Skeletal muscle tissue (tissue), 4 donors: ENCODE measurements around the gene GPN1. TPM values are rescaled to one million over a fixed set of nuclear protein-coding genes. Genes with fewer than 3 reads are reported as not detected.
A peak's percentile ranks its signal among the peaks of the same experiment; 100 is the strongest.

Experiments
- H3K27ac ChIP-seq: one replicate; pipeline ENCODE4 v1.7.0; 2013; ENCODE audit warnings: mild to moderate bottlenecking, low read depth, low read length, inconsistent platforms
- H3K27me3 ChIP-seq, 3 donors: one replicate each; pipeline ENCODE4 v1.7.0; 2013; ENCODE audit warnings: low read length in 3 of 3; ENCODE audit not compliant: control insufficient read depth in 3 of 3, insufficient read depth in 3 of 3
- H3K36me3 ChIP-seq, 3 donors: one replicate each; pipeline ENCODE4 v1.7.0; 2013; ENCODE audit warnings: low read length in 3 of 3; ENCODE audit not compliant: control insufficient read depth in 3 of 3, insufficient read depth in 3 of 3
- H3K4me1 ChIP-seq, 3 donors: one replicate each; pipeline ENCODE4 v1.7.0; 2013; ENCODE audit warnings: low read length in 3 of 3, mild to moderate bottlenecking in 3 of 3; ENCODE audit not compliant: control insufficient read depth in 3 of 3, insufficient read depth in 3 of 3
- H3K4me3 ChIP-seq, 3 donors: one replicate each; pipeline ENCODE4 v1.7.0; 2013; ENCODE audit warnings: low read length in 3 of 3
- H3K9ac ChIP-seq, 3 donors: one replicate each; pipeline ENCODE4 v1.7.0; 2013; ENCODE audit warnings: low read length in 3 of 3, mild to moderate bottlenecking in 3 of 3, moderate library complexity in 2 of 3, low read depth in 1 of 3
- H3K9me3 ChIP-seq, 3 donors: one replicate each; pipeline ENCODE4 v1.7.0; 2013; ENCODE audit warnings: low read length in 3 of 3; ENCODE audit not compliant: control insufficient read depth in 3 of 3
- total RNA-seq: library from RNA; depleted of rRNA; stranded (reverse); fragments of >200 nt; gene quantifications from one replicate; pipeline ENCODE4 v1.2.3, GENCODE V29; 2014
- donor health status: Osteomylitis.

Gene GPN1
- total RNA-seq, 1 donor from 2014 or later = 30.3 TPM

DNA sequence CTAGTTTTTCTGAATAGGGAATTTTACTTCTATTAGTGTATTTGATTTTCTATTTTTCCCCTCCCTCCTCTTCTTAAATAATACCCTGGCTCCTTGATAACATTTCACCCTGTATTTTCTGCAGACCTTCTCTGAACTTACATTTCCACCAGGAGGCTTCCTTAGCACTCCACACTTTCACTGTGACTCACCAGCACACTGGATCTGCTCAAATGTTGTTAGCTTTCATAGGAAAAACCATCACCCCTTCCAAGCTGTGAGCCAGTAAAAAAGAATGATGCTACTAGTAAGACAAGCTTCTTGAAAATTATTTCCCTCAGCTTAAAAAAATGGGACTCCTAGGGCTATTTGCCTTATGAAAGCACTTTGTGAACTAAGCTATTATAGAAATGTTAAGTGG lies 18.4 kb downstream of the GPN1 start:
- Histone ChIP-seq H3K9ac (no peak overlapping the region), H3K9me3 (no peaks in the 10 kb centered on the region), H3K4me3 (no peak overlapping the region), H3K27me3 (no peaks in the 10 kb centered on the region), H3K27ac (no peak overlapping the region), H3K4me1 (no peaks in the 10 kb centered on the region), H3K36me3 (peaks cover 34 to 57% (median 50%) of the 10 kb centered on the region in 3 donors)

DNA sequence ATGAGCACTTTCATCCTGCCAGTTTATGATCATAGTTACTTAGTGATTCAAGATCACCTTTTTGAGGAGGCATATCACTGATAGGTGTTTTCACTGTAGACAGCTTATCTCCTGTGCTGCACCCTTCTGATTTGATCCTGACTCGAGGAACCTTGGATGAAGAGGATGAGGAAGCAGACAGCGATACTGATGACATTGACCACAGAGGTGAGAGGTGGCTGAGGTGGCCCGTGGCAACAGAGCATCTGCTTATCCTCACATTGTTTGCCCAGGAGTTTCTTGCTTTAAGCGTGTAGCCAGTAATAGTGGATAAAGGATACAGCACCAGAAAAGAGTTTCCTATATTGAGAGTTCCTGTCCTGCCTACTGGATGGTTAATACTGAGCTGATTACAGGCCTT lies 18.9 kb downstream of the GPN1 start:
- H3K9ac ChIP-seq = no peak overlapping the region
- peaks cover 35 to 60% (median 54%) of the 10 kb centered on the region in 3 donors for H3K36me3 ChIP-seq
- no peaks in the 10 kb centered on the region for H3K9me3 ChIP-seq
- H3K27ac ChIP-seq = no peak overlapping the region
- H3K27me3 ChIP-seq = no peaks in the 10 kb centered on the region
- no peak overlapping the region for H3K4me3 ChIP-seq
- H3K4me1 ChIP-seq = no peaks in the 10 kb centered on the region

GRCh38 chr2:27651056-27651455 lies 22.2 kb downstream of the GPN1 start:
- Histone ChIP-seq H3K36me3 (peaks cover 52 to 84% (median 70%) of the 10 kb centered on the region in 3 donors), H3K4me3 (no peak overlapping the region)

DNA sequence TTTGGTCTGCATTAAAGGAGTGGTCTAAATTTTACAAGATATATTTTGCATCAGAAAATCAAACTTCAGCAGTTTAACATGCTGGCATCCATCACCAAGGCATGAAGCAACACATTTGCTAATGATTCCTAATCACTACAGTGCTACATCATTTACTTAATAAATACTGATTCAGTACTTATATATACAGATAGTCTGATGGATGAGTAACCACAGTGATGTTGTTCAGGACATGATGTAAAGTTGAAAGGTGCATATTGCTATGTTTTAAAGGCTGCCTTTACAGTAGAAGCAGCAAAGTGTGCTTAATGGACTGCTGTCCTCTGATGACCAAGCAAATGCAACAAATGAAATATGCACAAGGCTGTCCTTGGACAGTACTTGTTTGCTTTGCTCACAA lies 23.5 kb downstream of the GPN1 start:
- H3K4me1 ChIP-seq = no peaks in the 10 kb centered on the region
- H3K36me3 ChIP-seq = peaks cover 57 to 88% (median 77%) of the 10 kb centered on the region in 3 donors
- no peak overlapping the region for H3K4me3 ChIP-seq

More at GRCh38 chr2:27651056-27651455, 22.2 kb downstream of the GPN1 start:
- H3K4me1 ChIP-seq = no peaks in the 10 kb centered on the region
- no peak overlapping the region for H3K9ac ChIP-seq
- H3K27ac ChIP-seq = no peak overlapping the region
- no peaks in the 10 kb centered on the region for H3K27me3 ChIP-seq
- H3K9me3 ChIP-seq = no peaks in the 10 kb centered on the region

GRCh38 chr2:27652790-27653189 lies 23.9 kb downstream of the GPN1 start:
- peaks cover 57 to 88% (median 77%) of the 10 kb centered on the region in 3 donors for H3K36me3 ChIP-seq
- H3K4me1 ChIP-seq = no peaks in the 10 kb centered on the region
- no peaks in the 10 kb centered on the region for H3K9me3 ChIP-seq
- H3K27me3 ChIP-seq = no peaks in the 10 kb centered on the region
- no peak overlapping the region for H3K4me3 ChIP-seq
- H3K9ac ChIP-seq = no peak overlapping the region
- no peak overlapping the region for H3K27ac ChIP-seq

More for the DNA sequence above, 23.5 kb downstream of the GPN1 start:
- H3K27ac ChIP-seq = no peak overlapping the region
- H3K9ac ChIP-seq = no peak overlapping the region
- no peaks in the 10 kb centered on the region for H3K9me3 ChIP-seq
- no peaks in the 10 kb centered on the region for H3K27me3 ChIP-seq

DNA sequence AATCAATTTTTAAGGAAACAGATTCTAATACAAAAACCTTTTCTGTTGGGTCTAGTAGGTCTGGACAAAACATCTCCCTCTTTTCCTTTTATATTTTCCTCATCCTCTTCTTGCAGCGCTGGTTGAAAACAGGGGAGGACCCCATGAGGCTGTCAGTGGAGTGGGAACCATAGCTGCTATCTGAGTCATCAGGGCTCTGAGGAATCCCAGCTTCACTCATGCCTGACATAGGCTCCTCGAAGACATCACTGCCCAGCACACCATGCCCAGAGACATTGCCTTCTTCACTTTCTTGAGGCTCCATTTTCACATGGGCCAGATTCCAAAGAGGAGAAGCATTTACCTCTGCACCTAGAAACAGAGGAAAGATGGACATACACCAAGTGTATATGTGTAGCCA lies 24.5 kb downstream of the GPN1 start:
- no peaks in the 10 kb centered on the region for H3K27me3 ChIP-seq
- no peak overlapping the region for H3K27ac ChIP-seq
- H3K36me3 ChIP-seq = peaks cover 52 to 87% (median 73%) of the 10 kb centered on the region in 3 donors
- H3K4me1 ChIP-seq = no peaks in the 10 kb centered on the region
- no peaks in the 10 kb centered on the region for H3K9me3 ChIP-seq
- no peak overlapping the region for H3K9ac ChIP-seq
- no peak overlapping the region for H3K4me3 ChIP-seq

GRCh38 chr2:27655155-27655951 lies 26.5 kb downstream of the GPN1 start:
- no peaks in the 10 kb centered on the region for H3K27me3 ChIP-seq
- H3K4me1 ChIP-seq = no peaks in the 10 kb centered on the region
- H3K27ac ChIP-seq = no peak overlapping the region
- H3K4me3 ChIP-seq = no peak overlapping the region
- H3K9ac ChIP-seq = no peak overlapping the region
- peaks cover 47 to 83% (median 75%) of the 10 kb centered on the region in 3 donors for H3K36me3 ChIP-seq
- no peaks in the 10 kb centered on the region for H3K9me3 ChIP-seq

DNA sequence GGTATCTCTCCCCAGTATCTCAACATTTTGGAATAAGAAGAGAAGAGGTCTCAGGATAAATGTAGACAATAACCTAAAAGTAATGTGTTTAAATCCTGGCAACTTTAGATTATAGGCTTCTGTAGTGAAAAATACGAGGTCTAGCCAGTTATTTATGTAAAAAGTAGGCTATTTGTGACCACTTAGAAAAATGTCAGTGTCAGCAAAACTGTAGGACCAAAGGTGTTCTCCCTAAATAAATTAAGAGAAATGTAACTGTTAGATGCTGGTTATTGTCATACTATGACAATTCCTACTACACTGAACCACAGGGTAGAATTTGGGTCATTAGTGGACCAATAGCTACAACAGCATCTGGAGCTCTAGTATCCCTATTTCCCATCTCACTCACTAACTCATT lies 32.5 kb downstream of the GPN1 start:
- Histone ChIP-seq H3K4me1 (peaks cover 18 to 26% (median 19%) of the 10 kb centered on the region in 3 donors), H3K27ac (no peak overlapping the region), H3K27me3 (no peaks in the 10 kb centered on the region), H3K4me3 (no peak overlapping the region), H3K36me3 (peaks cover 14 to 53% (median 48%) of the 10 kb centered on the region in 3 donors), H3K9me3 (no peaks in the 10 kb centered on the region), H3K9ac (no peak overlapping the region)

GRCh38 chr2:27663285-27664153 lies 34.7 kb downstream of the GPN1 start, which contains the start of the genes SLC4A1AP and SUPT7L:
Gene SLC4A1AP (plus strand): TSS chr2:27663889. CDS start chr2:27663915, 26 bp downstream.
Gene SUPT7L (minus strand): TSS chr2:27663614. CDS start chr2:27662192, 1,422 bp downstream.
- Histone ChIP-seq H3K9me3 (no peaks in the 10 kb centered on the region), H3K36me3 (peaks cover 9 to 45% (median 36%) of the 10 kb centered on the region in 3 donors), H3K4me3 (peak within 1 kb of the TSS; percentile 96 to 99 (median 98)), H3K9ac (peak within 1 kb of the TSS; percentile 93 to 97 (median 95)), H3K27ac (peak within 1 kb of the TSS; percentile 96), H3K27me3 (no peaks in the 10 kb centered on the region), H3K4me1 (peaks cover 18 to 26% (median 19%) of the 10 kb centered on the region in 3 donors)
